ENCODE results near the gene EIF4E1B.

EIF4E1B gene

GRCh38 chr5:176660860-176661641 is 30.6 kb downstream of the EIF4E1B start:
- no peak for DNase-seq (ENCODE audit: low read depth)
- no peak overlapping the region for H3K4me3 ChIP-seq (ENCODE audit: control insufficient read depth, low read depth, low read length)
- TF ChIP-seq, protein P1, sequence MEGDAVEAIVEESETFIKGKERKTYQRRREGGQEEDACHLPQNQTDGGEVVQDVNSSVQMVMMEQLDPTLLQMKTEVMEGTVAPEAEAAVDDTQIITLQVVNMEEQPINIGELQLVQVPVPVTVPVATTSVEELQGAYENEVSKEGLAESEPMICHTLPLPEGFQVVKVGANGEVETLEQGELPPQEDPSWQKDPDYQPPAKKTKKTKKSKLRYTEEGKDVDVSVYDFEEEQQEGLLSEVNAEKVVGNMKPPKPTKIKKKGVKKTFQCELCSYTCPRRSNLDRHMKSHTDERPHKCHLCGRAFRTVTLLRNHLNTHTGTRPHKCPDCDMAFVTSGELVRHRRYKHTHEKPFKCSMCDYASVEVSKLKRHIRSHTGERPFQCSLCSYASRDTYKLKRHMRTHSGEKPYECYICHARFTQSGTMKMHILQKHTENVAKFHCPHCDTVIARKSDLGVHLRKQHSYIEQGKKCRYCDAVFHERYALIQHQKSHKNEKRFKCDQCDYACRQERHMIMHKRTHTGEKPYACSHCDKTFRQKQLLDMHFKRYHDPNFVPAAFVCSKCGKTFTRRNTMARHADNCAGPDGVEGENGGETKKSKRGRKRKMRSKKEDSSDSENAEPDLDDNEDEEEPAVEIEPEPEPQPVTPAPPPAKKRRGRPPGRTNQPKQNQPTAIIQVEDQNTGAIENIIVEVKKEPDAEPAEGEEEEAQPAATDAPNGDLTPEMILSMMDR (IDR thresholded peaks at IDR 0.05; ENCODE audit: control insufficient read depth, insufficient read depth, low read depth, low read length, missing control alignments), result peak; percentile 98

DNA sequence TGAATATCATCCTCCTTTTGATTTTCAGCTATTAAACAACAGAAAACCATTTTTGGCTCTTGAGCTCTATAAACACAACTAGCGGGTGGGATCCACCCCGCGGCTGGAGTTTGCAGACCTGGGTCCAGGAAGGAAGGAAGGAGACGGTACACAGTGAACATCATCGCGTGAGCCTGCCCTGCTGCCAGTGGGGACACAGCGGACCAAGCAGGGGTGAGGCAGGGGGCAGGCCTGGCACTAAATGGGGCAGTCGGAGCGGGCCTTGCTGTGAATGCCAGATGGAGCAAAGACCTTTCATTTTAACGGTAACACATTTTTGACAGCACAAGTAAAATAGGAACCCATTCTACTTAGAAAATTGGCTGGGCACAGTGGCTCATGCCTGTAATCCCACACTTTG is 31.2 kb downstream of the EIF4E1B start:
- TF ChIP-seq, protein P1 (IDR thresholded peaks at IDR 0.05; ENCODE audit: control insufficient read depth, insufficient read depth, low read depth, low read length, missing control alignments), result no peak
- no peak overlapping the region for H3K4me3 ChIP-seq (ENCODE audit: control insufficient read depth, low read depth, low read length)
- no peak for DNase-seq (ENCODE audit: low read depth)

- no peak overlapping the region for H3K4me3 ChIP-seq (ENCODE audit: control insufficient read depth, low read depth, low read length)
- no peak for DNase-seq (ENCODE audit: low read depth)
- TF ChIP-seq, protein P1 (IDR thresholded peaks at IDR 0.05; ENCODE audit: control insufficient read depth, insufficient read depth, low read depth, low read length, missing control alignments), result no peak
Observed at GRCh38 chr5:176662371-176663333, 32.2 kb downstream of the EIF4E1B start.

DNA sequence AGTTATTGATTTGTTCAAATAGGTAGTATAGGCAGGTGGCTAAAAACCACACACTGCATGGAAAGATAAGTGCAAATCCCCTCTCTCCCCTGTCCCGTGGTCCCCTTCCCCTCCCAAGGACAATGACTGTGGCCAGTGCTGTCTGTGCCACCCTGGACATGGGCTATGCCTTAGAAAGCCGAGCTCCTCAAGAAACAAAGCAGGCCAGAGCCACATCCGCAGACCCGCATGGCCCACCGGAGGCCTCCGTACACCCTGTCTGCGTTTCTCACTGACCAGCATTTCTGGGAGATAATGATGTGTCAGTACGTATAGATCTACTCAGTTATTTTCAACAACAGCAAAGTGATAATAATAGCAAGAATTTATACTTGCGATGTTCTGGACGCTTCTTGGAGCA is 33.1 kb downstream of the EIF4E1B start:
- DNase-seq (ENCODE audit: low read depth), result no peak
- no peak overlapping the region for H3K4me3 ChIP-seq (ENCODE audit: control insufficient read depth, low read depth, low read length)
- TF ChIP-seq, protein P1 (IDR thresholded peaks at IDR 0.05; ENCODE audit: control insufficient read depth, insufficient read depth, low read depth, low read length, missing control alignments), result no peak

DNA sequence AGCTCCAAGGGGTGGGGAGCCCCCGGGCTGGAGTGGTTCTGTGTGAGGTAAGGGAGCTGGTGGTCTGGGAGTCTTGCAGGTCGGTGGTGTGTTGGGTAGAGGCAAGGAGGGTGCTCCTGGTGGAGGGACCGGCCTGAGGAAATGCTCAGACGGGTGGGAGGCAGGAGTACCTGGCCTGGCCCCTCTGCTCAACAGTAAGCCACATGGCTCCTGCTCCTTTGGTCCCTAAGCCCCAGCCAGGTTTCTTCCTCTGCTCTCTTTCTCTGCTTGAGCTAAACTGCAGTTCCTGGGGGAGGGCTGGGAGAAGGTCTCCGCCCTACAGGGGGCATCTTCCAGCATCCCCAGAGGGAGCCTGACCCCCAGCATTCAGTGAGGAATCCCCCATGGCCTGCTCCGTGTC is 34.0 kb downstream of the EIF4E1B start:
- TF ChIP-seq, protein P1 (IDR thresholded peaks at IDR 0.05; ENCODE audit: control insufficient read depth, insufficient read depth, low read depth, low read length, missing control alignments), result no peak
- no peak for DNase-seq (ENCODE audit: low read depth)
- no peak overlapping the region for H3K4me3 ChIP-seq (ENCODE audit: control insufficient read depth, low read depth, low read length)

DNA sequence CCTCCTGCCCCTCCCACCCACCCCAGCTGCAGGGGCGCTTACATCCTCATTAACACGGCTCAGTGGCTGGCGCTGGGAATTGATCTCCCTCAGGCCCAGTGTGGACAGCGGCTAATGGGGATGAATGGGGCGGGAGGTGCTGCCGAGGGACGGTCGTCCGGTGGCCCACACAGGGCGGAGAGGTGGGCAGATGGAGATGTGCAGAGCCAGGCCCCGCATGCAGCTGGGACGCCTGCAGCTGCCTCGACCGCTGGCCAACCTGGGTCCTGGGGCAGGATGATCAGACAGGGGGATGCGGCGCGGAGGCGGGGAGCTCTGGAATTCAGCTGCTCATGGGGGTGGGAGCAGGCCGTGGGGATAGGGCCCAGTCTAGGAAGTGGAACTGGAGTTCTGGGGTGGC is 34.4 kb downstream of the EIF4E1B start:
- no peak for DNase-seq (ENCODE audit: low read depth)
- TF ChIP-seq, protein P1 (IDR thresholded peaks at IDR 0.05; ENCODE audit: control insufficient read depth, insufficient read depth, low read depth, low read length, missing control alignments), result no peak
- no peak overlapping the region for H3K4me3 ChIP-seq (ENCODE audit: control insufficient read depth, low read depth, low read length)

Data from AG09309 (cell line).